ENCODE data around the gene ATXN2L.

Gene ATXN2L

DNA sequence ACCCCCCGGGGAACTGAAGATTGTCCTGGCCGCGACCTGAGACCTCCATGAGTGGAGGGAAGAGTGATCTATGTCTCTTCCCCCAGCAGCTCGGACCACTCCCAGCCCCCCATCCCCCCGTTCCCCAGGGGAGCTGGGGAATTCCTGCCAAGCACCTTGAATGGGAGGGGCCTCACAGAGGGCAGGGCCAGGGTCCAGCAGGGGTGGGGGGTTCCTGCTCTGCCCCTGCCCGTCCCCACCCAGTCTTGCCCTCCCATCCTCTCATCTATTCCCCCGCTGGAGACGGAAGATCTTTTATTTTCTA lies 13.9 kb downstream of the ATXN2L start:
- H3K36me3 Mint-ChIP-seq (ENCODE audit: low read depth) = peaks cover 49% of the 10 kb centered on the region
- no peaks in the 10 kb centered on the region for H3K4me1 Mint-ChIP-seq
- H3K4me3 Mint-ChIP-seq = no peak overlapping the region
- no peak for DNase-seq
- H3K27ac Mint-ChIP-seq = no peak overlapping the region
- H3K9me3 Mint-ChIP-seq = no peaks in the 10 kb centered on the region
- no peaks in the 10 kb centered on the region for H3K27me3 Mint-ChIP-seq (ENCODE audit: low read depth, poor library complexity)
- TF ChIP-seq, protein P1, sequence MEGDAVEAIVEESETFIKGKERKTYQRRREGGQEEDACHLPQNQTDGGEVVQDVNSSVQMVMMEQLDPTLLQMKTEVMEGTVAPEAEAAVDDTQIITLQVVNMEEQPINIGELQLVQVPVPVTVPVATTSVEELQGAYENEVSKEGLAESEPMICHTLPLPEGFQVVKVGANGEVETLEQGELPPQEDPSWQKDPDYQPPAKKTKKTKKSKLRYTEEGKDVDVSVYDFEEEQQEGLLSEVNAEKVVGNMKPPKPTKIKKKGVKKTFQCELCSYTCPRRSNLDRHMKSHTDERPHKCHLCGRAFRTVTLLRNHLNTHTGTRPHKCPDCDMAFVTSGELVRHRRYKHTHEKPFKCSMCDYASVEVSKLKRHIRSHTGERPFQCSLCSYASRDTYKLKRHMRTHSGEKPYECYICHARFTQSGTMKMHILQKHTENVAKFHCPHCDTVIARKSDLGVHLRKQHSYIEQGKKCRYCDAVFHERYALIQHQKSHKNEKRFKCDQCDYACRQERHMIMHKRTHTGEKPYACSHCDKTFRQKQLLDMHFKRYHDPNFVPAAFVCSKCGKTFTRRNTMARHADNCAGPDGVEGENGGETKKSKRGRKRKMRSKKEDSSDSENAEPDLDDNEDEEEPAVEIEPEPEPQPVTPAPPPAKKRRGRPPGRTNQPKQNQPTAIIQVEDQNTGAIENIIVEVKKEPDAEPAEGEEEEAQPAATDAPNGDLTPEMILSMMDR (IDR thresholded peaks at IDR 0.05) = no peak

DNA sequence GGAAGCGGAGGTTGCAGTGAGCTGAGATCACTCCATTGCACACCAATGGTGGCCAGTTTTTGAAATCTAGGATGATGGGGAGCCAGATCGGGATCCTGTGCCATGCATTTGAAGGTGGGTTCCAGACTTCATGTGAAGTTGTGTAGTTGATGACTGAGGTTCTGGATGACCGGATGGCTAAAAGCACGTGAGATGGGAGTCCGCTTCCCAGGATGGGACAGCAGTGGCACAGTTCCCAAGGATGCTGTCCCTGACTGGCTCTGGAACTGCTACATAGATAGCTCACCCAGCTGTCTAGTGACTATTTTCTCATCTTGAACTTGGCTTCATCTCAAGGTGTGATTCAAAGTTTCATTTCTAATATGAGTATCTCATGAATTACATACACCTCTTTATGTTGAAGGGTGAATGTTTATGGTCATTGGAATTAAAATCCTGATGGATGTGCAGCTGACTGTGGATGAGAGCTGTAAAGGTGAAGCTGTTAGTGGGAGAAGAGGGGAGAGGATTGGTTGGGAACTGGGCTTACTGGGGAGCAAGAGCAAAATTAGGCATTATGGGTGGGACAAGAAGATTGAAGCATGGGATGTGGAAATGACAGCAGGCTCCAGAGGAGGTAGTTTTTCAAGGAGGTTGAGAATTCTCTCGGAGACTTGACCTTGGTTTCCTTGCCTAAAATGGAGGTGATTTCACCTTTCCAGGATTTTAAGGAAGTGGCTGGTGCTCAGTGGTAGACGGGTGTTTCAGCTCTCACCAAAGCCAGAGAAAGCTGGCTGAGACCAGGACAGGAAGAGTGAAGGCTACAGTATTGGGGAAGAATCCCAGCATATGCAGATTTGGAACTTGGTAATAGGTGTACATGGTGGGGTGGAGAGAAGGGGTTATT lies 15.1 kb downstream of the ATXN2L start:
- Mint-ChIP-seq H3K27me3 (ENCODE audit: low read depth, poor library complexity) (no peaks in the 10 kb centered on the region), H3K4me1 (no peaks in the 10 kb centered on the region), H3K9me3 (no peaks in the 10 kb centered on the region), H3K4me3 (no peak overlapping the region), H3K36me3 (ENCODE audit: low read depth) (peaks cover 43% of the 10 kb centered on the region), H3K27ac (peak overlapping the region; percentile 33)
- TF ChIP-seq, protein P1 (IDR thresholded peaks at IDR 0.05) = no peak
- no peak for DNase-seq

DNA sequence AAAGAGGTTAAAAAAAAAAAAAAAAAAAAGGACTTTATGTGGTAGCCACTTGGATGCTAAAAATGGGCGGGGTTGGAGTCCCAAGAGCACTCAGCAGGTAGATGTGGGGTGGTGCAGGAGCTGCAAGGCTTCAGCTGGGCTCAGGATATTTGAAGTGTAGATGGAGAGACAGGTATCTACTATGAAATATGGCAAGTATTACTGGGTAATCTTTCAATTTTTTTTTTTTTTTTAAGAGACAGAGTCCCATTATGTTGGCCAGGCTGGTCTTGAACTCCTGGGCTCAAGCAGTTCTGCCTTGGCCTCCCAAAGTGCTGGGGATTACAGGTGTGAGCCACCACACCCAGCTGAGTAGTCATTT lies 15.7 kb downstream of the ATXN2L start:
- no peaks in the 10 kb centered on the region for H3K27me3 Mint-ChIP-seq (ENCODE audit: low read depth, poor library complexity)
- no peak overlapping the region for H3K27ac Mint-ChIP-seq
- H3K4me3 Mint-ChIP-seq = no peak overlapping the region
- H3K9me3 Mint-ChIP-seq = no peaks in the 10 kb centered on the region
- H3K4me1 Mint-ChIP-seq = no peaks in the 10 kb centered on the region
- TF ChIP-seq, protein P1 (IDR thresholded peaks at IDR 0.05) = no peak
- no peak for DNase-seq
- peaks cover 40% of the 10 kb centered on the region for H3K36me3 Mint-ChIP-seq (ENCODE audit: low read depth)

DNA sequence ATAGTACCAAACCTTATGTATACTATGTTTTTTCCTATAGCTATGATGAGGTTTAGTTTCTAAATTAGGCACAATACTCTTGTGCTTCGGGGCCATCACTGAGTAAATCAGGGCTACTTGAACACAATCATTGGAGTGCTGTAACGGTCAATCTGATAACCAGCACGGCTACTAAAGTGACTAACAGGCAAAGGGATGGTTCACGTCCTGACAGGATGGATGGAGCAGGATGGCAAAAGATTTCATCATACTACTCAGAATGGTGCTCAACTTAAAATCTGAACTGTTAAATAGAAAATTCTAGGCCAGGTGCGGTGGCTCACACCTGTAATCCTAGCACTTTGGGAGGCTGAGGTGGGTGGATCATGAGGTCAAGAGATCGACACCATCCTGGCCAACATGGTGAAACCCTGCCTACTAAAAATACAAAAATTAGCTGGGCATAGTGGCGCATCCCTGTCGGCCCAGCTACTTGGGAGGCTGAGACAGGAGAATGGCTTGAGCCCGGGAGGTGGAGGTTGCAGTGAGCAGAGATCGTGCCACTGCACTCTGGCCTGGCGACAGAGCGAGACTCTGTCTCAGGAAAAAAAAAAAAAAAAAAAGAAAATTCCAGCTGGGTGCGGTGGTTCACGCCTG lies 16.3 kb downstream of the ATXN2L start:
- H3K27ac Mint-ChIP-seq = peak overlapping the region; percentile 54
- no peaks in the 10 kb centered on the region for H3K27me3 Mint-ChIP-seq (ENCODE audit: low read depth, poor library complexity)
- H3K4me3 Mint-ChIP-seq = no peak overlapping the region
- no peak for DNase-seq
- H3K36me3 Mint-ChIP-seq (ENCODE audit: low read depth) = peaks cover 36% of the 10 kb centered on the region
- no peaks in the 10 kb centered on the region for H3K4me1 Mint-ChIP-seq
- no peaks in the 10 kb centered on the region for H3K9me3 Mint-ChIP-seq
- TF ChIP-seq, protein P1 (IDR thresholded peaks at IDR 0.05) = no peak

DNA sequence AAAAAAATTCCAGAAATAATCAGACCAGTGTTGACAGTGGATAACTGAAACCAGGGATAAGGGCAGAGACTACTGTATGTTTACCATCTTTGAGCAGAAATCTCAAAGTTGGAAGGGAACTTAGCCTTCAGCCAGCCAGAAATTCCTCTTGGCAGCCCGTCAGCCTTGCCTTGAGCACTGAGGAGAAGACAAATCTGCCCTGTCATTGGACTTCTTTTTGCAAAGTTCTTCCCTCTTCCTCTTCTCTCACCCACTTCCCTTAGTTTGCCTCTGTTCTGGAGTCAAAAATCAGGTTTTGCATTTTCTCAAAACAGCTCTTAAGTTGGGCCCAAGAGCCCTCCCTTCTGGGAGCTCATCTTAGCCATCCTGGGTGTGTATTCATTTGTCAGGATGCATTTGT lies 17.1 kb downstream of the ATXN2L start:
- no peak for DNase-seq
- peaks cover 36% of the 10 kb centered on the region for H3K36me3 Mint-ChIP-seq (ENCODE audit: low read depth)
- peak overlapping the region; percentile 91 for H3K27ac Mint-ChIP-seq
- H3K4me1 Mint-ChIP-seq = peaks cover 6% of the 10 kb centered on the region
- no peaks in the 10 kb centered on the region for H3K27me3 Mint-ChIP-seq (ENCODE audit: low read depth, poor library complexity)
- no peak overlapping the region for H3K4me3 Mint-ChIP-seq
- TF ChIP-seq, protein P1 (IDR thresholded peaks at IDR 0.05) = no peak
- H3K9me3 Mint-ChIP-seq = no peaks in the 10 kb centered on the region

DNA sequence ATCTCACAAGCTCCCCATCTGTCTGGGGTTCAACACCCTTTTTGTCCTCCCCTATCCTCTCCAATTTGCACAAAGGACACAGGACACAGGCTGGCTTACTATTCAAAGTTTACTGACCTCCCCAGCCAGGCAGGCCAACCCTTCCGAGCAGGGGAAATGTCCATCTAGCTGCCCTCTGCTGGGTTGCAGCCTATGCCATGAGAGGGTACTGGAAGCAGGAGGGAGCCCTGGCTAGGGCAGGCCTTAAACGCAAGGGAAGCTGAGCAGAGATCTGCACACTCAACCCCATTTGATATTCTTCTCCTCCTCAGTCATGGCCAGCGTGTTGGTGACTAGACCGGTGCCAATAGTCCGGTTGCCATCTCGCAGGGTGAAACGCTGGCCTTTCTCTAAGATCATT lies 19.9 kb downstream of the ATXN2L start:
- Mint-ChIP-seq H3K4me3 (no peak overlapping the region), H3K9me3 (no peaks in the 10 kb centered on the region), H3K4me1 (peaks cover 28% of the 10 kb centered on the region), H3K27me3 (ENCODE audit: low read depth, poor library complexity) (no peaks in the 10 kb centered on the region), H3K27ac (peak overlapping the region; percentile 92), H3K36me3 (ENCODE audit: low read depth) (peaks cover 39% of the 10 kb centered on the region)
- TF ChIP-seq, protein P1 (IDR thresholded peaks at IDR 0.05) = no peak
- no peak for DNase-seq

Measured in nephron progenitor cell (in vitro differentiated cells).